Stomach (tissue), 9 donors: ENCODE data around the gene MYH13. TPM values are rescaled to one million over a fixed set of nuclear protein-coding genes. Genes with fewer than 3 reads are reported as not detected.

Experiments
- DNase-seq, 2 donors: peaks; one replicate each; pipeline versions ENCODE4 v3.0.0 to v3.0.0-alpha.2; 2013 to 2019
- H3K27ac ChIP-seq, 5 donors: fragments of 200-600 bp in 4 of 5; sonication (generic) in 4 of 5; one replicate each; pipeline ENCODE4 v1.5.1; 2013 to 2019; ENCODE audit warnings: mild to moderate bottlenecking in 1 of 5, moderate library complexity in 1 of 5
- H3K27me3 ChIP-seq, 3 donors: fragments of 200-600 bp; sonication (generic); one replicate each; pipeline ENCODE4 v1.5.1; 2017 to 2019; ENCODE audit warnings: mixed run types in 1 of 3
- H3K36me3 ChIP-seq, 4 donors: fragments of 200-600 bp; sonication (generic); 1 replicate in 3 of 4; 2 replicates in 1 of 4; pipeline ENCODE4 v1.5.1; 2016 to 2019
- H3K4me1 ChIP-seq, 4 donors: fragments of 200-600 bp; sonication (generic); one replicate each; pipeline ENCODE4 v1.5.1; 2016 to 2019
- H3K4me3 ChIP-seq, 4 donors: fragments of 200-600 bp; sonication (generic) in 3 of 4; one replicate each; pipeline ENCODE4 v1.5.1; 2016 to 2019; ENCODE audit warnings: mild to moderate bottlenecking in 1 of 4
- H3K9me3 ChIP-seq, 4 donors: fragments of 200-600 bp; sonication (generic); one replicate each; pipeline ENCODE4 v1.5.1; 2016 to 2019
- CTCF ChIP-seq, 7 experiments: fragments of 450-650 bp in 4 of 7; fragments of 200-600 bp in 3 of 7; sonication (generic) in 3 of 7; IDR thresholded peaks; one replicate each; pipeline ENCODE4 v1.5.1; 2016 to 2019; ENCODE audit warnings: antibody characterized with exemption in 7 of 7, control low read depth in 2 of 7, mild to moderate bottlenecking in 1 of 7
- EP300 ChIP-seq: sonication (generic); formaldehyde crosslinking; IDR thresholded peaks from one replicate; pipeline ENCODE4 v1.6.1; 2017; ENCODE audit warnings: antibody characterized with exemption
- POLR2A ChIP-seq, 4 donors: fragments of 450-650 bp; IDR thresholded peaks; one replicate each; pipeline ENCODE4 v1.6.1; 2016; ENCODE audit warnings: antibody characterized with exemption in 4 of 4, control low read depth in 2 of 4, mild to moderate bottlenecking in 1 of 4, moderate library complexity in 1 of 4
- POLR2AphosphoS5 ChIP-seq, 3 donors: sonication (generic); formaldehyde crosslinking; IDR thresholded peaks; one replicate each; pipeline ENCODE4 v1.6.1; 2016; ENCODE audit warnings: antibody characterized with exemption in 3 of 3
- WGBS, 5 donors: extraction: QIAGEN DNeasy Blood & Tissue Kit in 3 of 5; methylation state at CpG; one replicate each; pipeline versions ENCODE4 v1.1.5 to v1.1.7; 2013 to 2018; 5-methylcytosine and 5-hydroxymethylcytosine counted together
- intact Hi-C: fragments of 100-400 bp; cut with DNase I; formaldehyde crosslinking; loops from one replicate; pipeline ENCODE4 v1.15.1; 2023; ENCODE audit warnings: low total_unique reads
- polyA plus RNA-seq, 3 donors: library from polyadenylated mRNA; stranded (reverse); fragments of 200-250 nt; gene quantifications; one replicate each; pipeline ENCODE4 v1.2.3, GENCODE V29; 2013
- total RNA-seq, 5 donors: library from RNA; depleted of rRNA; stranded (reverse); fragments of >200 nt; gene quantifications; one replicate each; pipeline versions ENCODE4 v1.1.0 to v1.2.3, GENCODE V29; 2014 to 2016
- donor health status: healthy with polysubstance abuse.
- donor health status: Bipolar disorder and iron deficiency.
- donor health status: healthy.

Gene MYH13
- total and polyA plus RNA-seq, 8 donors, result 0.68 to 5.4 (median 2.6) TPM

- H3K27ac ChIP-seq, result no peak overlapping the region
- peaks cover 0 to 9% (median 0%) of the 10 kb centered on the region in 3 donors for H3K27me3 ChIP-seq
- 14 to 23% (median 18%) methylated on average over 4 of the region's 4 CpGs for WGBS, 5 donors
- DNase-seq, result peak in 1 of 2 donors; percentile 14
- H3K4me3 ChIP-seq, result no peak overlapping the region
- no peaks in the 10 kb centered on the region for H3K36me3 ChIP-seq
- TF ChIP-seq POLR2A (IDR thresholded peaks at IDR 0.05), result no peak
- TF ChIP-seq CTCF (IDR thresholded peaks at IDR 0.05), result peak in 2 of 7 experiments; percentile 23 to 32
- TF ChIP-seq POLR2AphosphoS5 (IDR thresholded peaks at IDR 0.05), result no peak
- TF ChIP-seq EP300, result no peak
- intact Hi-C loops, result no loop called here
- no peaks in the 10 kb centered on the region for H3K4me1 ChIP-seq
- no peaks in the 10 kb centered on the region for H3K9me3 ChIP-seq
These were observed 15.0 kb downstream of the MYH13 start for GRCh38 chr17:10357768-10358167.

GRCh38 chr17:10354651-10355050 lies 18.2 kb downstream of the MYH13 start:
- Histone ChIP-seq H3K9me3 (no peaks in the 10 kb centered on the region), H3K36me3 (no peaks in the 10 kb centered on the region), H3K4me3 (no peak overlapping the region), H3K27ac (no peak overlapping the region), H3K4me1 (no peaks in the 10 kb centered on the region), H3K27me3 (no peaks in the 10 kb centered on the region)
- TF ChIP-seq EP300 (no peak), POLR2AphosphoS5 (IDR thresholded peaks at IDR 0.05) (no peak), POLR2A (IDR thresholded peaks at IDR 0.05) (no peak), CTCF (IDR thresholded peaks at IDR 0.05) (no peak)
- WGBS, 5 donors, result 57 to 73% (median 72%) methylated on average over 9 of the region's 9 CpGs
- intact Hi-C loops, result no loop called here
- no peak for DNase-seq

- no peak for DNase-seq
These were observed 19.9 kb downstream of the MYH13 start for GRCh38 chr17:10352893-10353292.

GRCh38 chr17:10349403-10349802 lies 23.4 kb downstream of the MYH13 start:
- intact Hi-C loops, result no loop called here
- no peak for TF ChIP-seq EP300
- H3K27ac ChIP-seq, result no peak overlapping the region
- no peaks in the 10 kb centered on the region for H3K4me1 ChIP-seq
- no peaks in the 10 kb centered on the region for H3K27me3 ChIP-seq
- no peak overlapping the region for H3K4me3 ChIP-seq
- no peaks in the 10 kb centered on the region for H3K9me3 ChIP-seq
- no peaks in the 10 kb centered on the region for H3K36me3 ChIP-seq
- DNase-seq, result no peak
- WGBS, 5 donors, result 89 to 97% (median 93%) methylated on average over 1 of the region's 1 CpG

More at GRCh38 chr17:10352893-10353292, 19.9 kb downstream of the MYH13 start:
- no peaks in the 10 kb centered on the region for H3K27me3 ChIP-seq
- no peak for TF ChIP-seq EP300
- TF ChIP-seq POLR2A (IDR thresholded peaks at IDR 0.05), result no peak
- TF ChIP-seq CTCF (IDR thresholded peaks at IDR 0.05), result no peak
- TF ChIP-seq POLR2AphosphoS5 (IDR thresholded peaks at IDR 0.05), result no peak
- H3K27ac ChIP-seq, result no peak overlapping the region
- intact Hi-C loops, result no loop called here
- no peaks in the 10 kb centered on the region for H3K4me1 ChIP-seq
- H3K4me3 ChIP-seq, result no peak overlapping the region
- no peaks in the 10 kb centered on the region for H3K36me3 ChIP-seq
- no peaks in the 10 kb centered on the region for H3K9me3 ChIP-seq

GRCh38 chr17:10344816-10345215 lies 28.0 kb downstream of the MYH13 start:
- H3K36me3 ChIP-seq, result no peaks in the 10 kb centered on the region
- H3K9me3 ChIP-seq, result no peaks in the 10 kb centered on the region
- no peaks in the 10 kb centered on the region for H3K27me3 ChIP-seq
- no peak for DNase-seq
- H3K4me3 ChIP-seq, result no peak overlapping the region
- TF ChIP-seq POLR2A (IDR thresholded peaks at IDR 0.05), result no peak
- no peak for TF ChIP-seq CTCF (IDR thresholded peaks at IDR 0.05)
- TF ChIP-seq EP300, result no peak
- no peak for TF ChIP-seq POLR2AphosphoS5 (IDR thresholded peaks at IDR 0.05)
- H3K27ac ChIP-seq, result no peak overlapping the region
- no peaks in the 10 kb centered on the region for H3K4me1 ChIP-seq
- intact Hi-C loops, result no loop called here
- WGBS, 5 donors, result 82 to 91% (median 89%) methylated on average over 3 of the region's 3 CpGs
